Measurements from ENCODE around the gene MPG. TPM values are rescaled to one million over a fixed set of nuclear protein-coding genes. Genes with fewer than 3 reads are reported as not detected.

The MPG gene
- total and polyA plus RNA-seq, 2 of the 8 experiments (the other 6 are each of a cell fraction or from before 2014, with no cell fraction given) = 37.6 to 83.7 TPM

DNA sequence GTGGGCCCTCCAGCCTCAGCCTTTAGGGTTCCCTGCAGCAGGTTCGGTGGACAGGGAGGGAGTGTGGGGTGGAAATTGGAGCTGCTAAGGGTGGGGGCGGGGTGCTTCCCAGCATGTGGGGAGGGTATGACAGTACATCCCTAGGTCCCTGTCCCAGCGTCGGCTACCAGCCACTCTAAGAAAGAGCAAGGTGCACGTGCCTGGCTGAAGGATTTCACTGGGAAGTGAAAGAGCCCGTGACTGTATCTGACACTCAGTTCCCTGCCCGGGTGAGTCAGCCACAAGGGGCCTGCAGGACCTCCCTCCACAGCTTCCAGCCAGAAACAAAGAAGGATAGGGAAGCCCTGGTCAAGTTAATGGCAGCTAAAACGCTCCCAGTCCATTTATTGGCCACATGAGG, 20.3 kb upstream of the MPG start:
- no peak overlapping the region for H3K14ac ChIP-seq (ENCODE audit: insufficient read length)
- no peaks in the 10 kb centered on the region for H3K4me1 ChIP-seq (replicated peaks in 1 of 4; ENCODE audit: control insufficient read depth in 3 of 4, insufficient read depth in 4 of 4, low read length in 3 of 4)
- FAIRE-seq (no peak), DNase-seq (ENCODE audit: low read depth in 1 of 2, low spot score in 2 of 2) (no peak)
- no peaks in the 10 kb centered on the region for H3K27me3 ChIP-seq (replicated peaks in 1 of 4; ENCODE audit: control insufficient read depth in 3 of 4, extremely low read depth in 1 of 4, insufficient read depth in 3 of 4, low read length in 3 of 4)
- H3K9me3 ChIP-seq (ENCODE audit: insufficient read depth in 2 of 2, low read depth in 1 of 2, low read length in 1 of 2) = no peaks in the 10 kb centered on the region
- no peak overlapping the region for H2BK12ac ChIP-seq (ENCODE audit: low read depth, low read length)
- no peak overlapping the region for H2BK5ac ChIP-seq (ENCODE audit: low read depth, low read length)
- H2BK15ac ChIP-seq (ENCODE audit: low read length) = no peak overlapping the region
- no peak overlapping the region for H3K4ac ChIP-seq (replicated peaks; ENCODE audit: insufficient read length, low read depth, low read length)
- H3K23ac ChIP-seq (ENCODE audit: insufficient read length) = no peak overlapping the region
- H3K56ac ChIP-seq (replicated peaks; ENCODE audit: insufficient read length, low read depth, low read length) = no peak overlapping the region
- H3K18ac ChIP-seq (ENCODE audit: extremely low read depth, low read length) = no peak overlapping the region
- peaks cover 5% of the 10 kb centered on the region; the same call in 1 of the 2 replicates for H3K23me2 ChIP-seq (ENCODE audit: low read depth, low read length)
- H3K79me1 ChIP-seq (ENCODE audit: low read depth, low read length) = no peaks in the 10 kb centered on the region; the same call in 1 of the 2 replicates
- peaks cover 18 to 50% (median 38%) of the 10 kb centered on the region in 4 experiments for H3K36me3 ChIP-seq (ENCODE audit: control insufficient read depth in 2 of 4, insufficient read depth in 4 of 4, low read length in 3 of 4)
- H4K5ac ChIP-seq (ENCODE audit: insufficient read length, low read depth, low read length) = no peak overlapping the region
- H3K4me3 ChIP-seq (ENCODE audit: extremely low read depth in 1 of 4, insufficient read depth in 2 of 4, low read depth in 3 of 4, low read length in 4 of 4) = no peak overlapping the region
- H3K4me2 ChIP-seq (ENCODE audit: insufficient read depth in 1 of 2, low read depth in 2 of 2, low read length in 2 of 2) = no peak overlapping the region
- peaks cover 2 to 8% of the 10 kb centered on the region in 2 experiments for H4K20me1 ChIP-seq (replicated peaks in 1 of 2; ENCODE audit: control insufficient read depth in 1 of 2, insufficient read depth in 2 of 2, low read length in 2 of 2)
- H2BK120ac ChIP-seq (replicated peaks; ENCODE audit: low read depth, low read length) = no peak overlapping the region
- 90% methylated on average over 8 of the region's 8 CpGs; no CpG with 5 or more reads in 1 of the 2 experiments for WGBS, 2 experiments (ENCODE audit: extremely low coverage in 1 of 2, insufficient coverage in 1 of 2, insufficient read length in 1 of 2, insufficient replicate concordance in 2 of 2, low coverage in 1 of 2, low lambda C conversion rate in 2 of 2, missing lambda C conversion rate in 1 of 2)
- H3K9ac ChIP-seq (replicated peaks in 1 of 4; ENCODE audit: extremely low read depth in 1 of 4, low read depth in 3 of 4, low read length in 3 of 4) = no peak overlapping the region
- no peak overlapping the region; the same call in 1 of the 2 replicates for H4K8ac ChIP-seq (ENCODE audit: extremely low read depth, insufficient read depth, low read length)
- H4K91ac ChIP-seq (replicated peaks; ENCODE audit: insufficient read length, low read length) = no peak overlapping the region
- H2BK20ac ChIP-seq (ENCODE audit: low read length) = no peak overlapping the region
- no peak overlapping the region for H2AK5ac ChIP-seq (ENCODE audit: low read depth, low read length)
- POLR2A ChIA-PET (ENCODE audit: partially characterized antibody) = interaction anchor here (0.9 to 2.6 kb wide), 4 partner anchors 9 to 39 kb away, joined by 3 to 14 read pairs (median 8); no protein-coding TSS in a partner anchor
- peaks cover 0 to 5% of the 10 kb centered on the region in 2 experiments; a peak in 2 of 4 replicates for H3K79me2 ChIP-seq (ENCODE audit: control insufficient read depth in 1 of 2, insufficient read depth in 2 of 2, low read length in 2 of 2)
- CTCF ChIA-PET (ENCODE audit: partially characterized antibody) = interaction anchor here (1.1 to 21.2 kb wide), 4 partner anchors 8 to 294 kb away, joined by 3 to 856 read pairs (median 8); partner anchors contain the start of gene MPG
- no peak overlapping the region for H3K27ac ChIP-seq (ENCODE audit: low read depth, low read length)
- H2AFZ ChIP-seq (ENCODE audit: low read length) = no peak overlapping the region
- TF ChIP-seq SIRT6 (IDR thresholded peaks at IDR 0.05; ENCODE audit: low read length) = no peak
- TF ChIP-seq ASH2L (IDR thresholded peaks at IDR 0.05; ENCODE audit: low read length) = no peak
- no peak for TF ChIP-seq HDAC2 (IDR thresholded peaks at IDR 0.05; ENCODE audit: borderline replicate concordance in 1 of 2, low read depth in 2 of 2, low read length in 2 of 2)
- TF ChIP-seq, protein P1, sequence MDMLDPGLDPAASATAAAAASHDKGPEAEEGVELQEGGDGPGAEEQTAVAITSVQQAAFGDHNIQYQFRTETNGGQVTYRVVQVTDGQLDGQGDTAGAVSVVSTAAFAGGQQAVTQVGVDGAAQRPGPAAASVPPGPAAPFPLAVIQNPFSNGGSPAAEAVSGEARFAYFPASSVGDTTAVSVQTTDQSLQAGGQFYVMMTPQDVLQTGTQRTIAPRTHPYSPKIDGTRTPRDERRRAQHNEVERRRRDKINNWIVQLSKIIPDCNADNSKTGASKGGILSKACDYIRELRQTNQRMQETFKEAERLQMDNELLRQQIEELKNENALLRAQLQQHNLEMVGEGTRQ (IDR thresholded peaks at IDR 0.05; ENCODE audit: low read length) = no peak
- no peak for TF ChIP-seq SRF (IDR thresholded peaks at IDR 0.05; ENCODE audit: low read depth, low read length)
- TF ChIP-seq KDM5A (IDR thresholded peaks at IDR 0.05; ENCODE audit: low read length) = no peak
- no peak for TF ChIP-seq ZNF274 (IDR thresholded peaks at IDR 0.05; ENCODE audit: borderline replicate concordance, extremely low read depth, low read length)
- TF ChIP-seq EGR1 (IDR thresholded peaks at IDR 0.05; ENCODE audit: borderline replicate concordance, low read depth, low read length) = no peak
- no peak for TF ChIP-seq RBBP5 (IDR thresholded peaks at IDR 0.05; ENCODE audit: borderline replicate concordance, low read depth, low read length)
- TF ChIP-seq CEBPB (IDR thresholded peaks at IDR 0.05; ENCODE audit: low read depth, low read length) = no peak
- no peak for TF ChIP-seq POLR2AphosphoS5 (IDR thresholded peaks at IDR 0.05; ENCODE audit: low read depth, low read length)
- TF ChIP-seq CREB1 (IDR thresholded peaks at IDR 0.05) = no peak
- TF ChIP-seq BRCA1 (IDR thresholded peaks at IDR 0.05; ENCODE audit: low read depth, low read length) = no peak
- TF ChIP-seq TAF7 (optimal IDR thresholded peaks at IDR 0.05; ENCODE audit: borderline replicate concordance, low read depth, low read length) = no peak

Data from H1 (cell line).